Breast epithelium (tissue), 4 donors: Measurements from ENCODE around the gene OXCT2. TPM values are rescaled to one million over a fixed set of nuclear protein-coding genes. Genes with fewer than 3 reads are reported as not detected.

Experiments
- DNase-seq, 2 donors: peaks; one replicate each; pipeline ENCODE4 v3.0.0-alpha.2; 2019; ENCODE audit warnings: low spot score in 2 of 2
- H3K27ac ChIP-seq, 2 donors: fragments of 200-600 bp; sonication (generic) in 1 of 2; one replicate each; pipeline ENCODE4 v1.5.1; 2016 to 2019; ENCODE audit warnings: mild to moderate bottlenecking in 1 of 2
- H3K27me3 ChIP-seq, 2 donors: fragments of 200-600 bp; sonication (generic) in 1 of 2; one replicate each; pipeline versions ENCODE4 v1.5.1 to v1.6.0; 2017 to 2019; ENCODE audit warnings: control low read depth in 1 of 2, mild to moderate bottlenecking in 1 of 2
- H3K36me3 ChIP-seq: fragments of 200-600 bp; one replicate; pipeline ENCODE4 v1.5.1; 2019
- H3K4me1 ChIP-seq, 2 donors: fragments of 200-600 bp; sonication (generic); one replicate each; pipeline ENCODE4 v1.5.1; 2016 to 2019; ENCODE audit warnings: control low read depth in 1 of 2
- H3K4me3 ChIP-seq, 3 donors: fragments of 200-600 bp; sonication (generic); 1 replicate in 2 of 3; 2 replicates in 1 of 3; pipeline ENCODE4 v1.5.1; 2016 to 2019; ENCODE audit warnings: mild to moderate bottlenecking in 3 of 3, moderate library complexity in 2 of 3
- H3K9me3 ChIP-seq, 2 donors: fragments of 200-600 bp; sonication (generic) in 1 of 2; one replicate each; pipeline ENCODE4 v1.5.1; 2016 to 2019; ENCODE audit warnings: control low read depth in 1 of 2
- CTCF ChIP-seq, 3 donors: fragments of 450-650 bp; IDR thresholded peaks; one replicate each; pipeline ENCODE4 v1.5.1; 2016 to 2017; ENCODE audit warnings: antibody characterized with exemption in 3 of 3, mild to moderate bottlenecking in 3 of 3, moderate library complexity in 3 of 3
- POLR2A ChIP-seq: fragments of 450-650 bp; IDR thresholded peaks from one replicate; pipeline ENCODE4 v1.6.1; 2016; ENCODE audit warnings: antibody characterized with exemption, mild to moderate bottlenecking, moderate library complexity
- POLR2AphosphoS5 ChIP-seq, 3 donors: sonication (generic); formaldehyde crosslinking; IDR thresholded peaks; one replicate each; pipeline ENCODE4 v1.6.1; 2017; ENCODE audit warnings: antibody characterized with exemption in 3 of 3
- intact Hi-C: fragments of 100-400 bp; cut with DNase I; formaldehyde crosslinking; loops from one replicate; pipeline ENCODE4 v1.15.1; 2023; ENCODE audit warnings: low total_unique reads
- total RNA-seq, 3 donors: library from RNA; depleted of rRNA; stranded (reverse); fragments of >200 nt; gene quantifications; one replicate each; pipeline ENCODE4 v1.1.0, GENCODE V29; 2016

Gene OXCT2
- total RNA-seq, 3 donors from 2014 or later, result 0.32 to 0.66 TPM; not detected in 1

- H3K4me3 ChIP-seq, result no peak overlapping the region
- peaks cover 3% of the 10 kb centered on the region for H3K36me3 ChIP-seq
- intact Hi-C loops, result no loop called here
- no peak for TF ChIP-seq POLR2A
- peaks cover 4 to 7% of the 10 kb centered on the region in 2 donors for H3K4me1 ChIP-seq
- DNase-seq, result no peak
- peaks cover 0 to 10% of the 10 kb centered on the region in 2 donors for H3K27me3 ChIP-seq
- no peaks in the 10 kb centered on the region for H3K9me3 ChIP-seq
- H3K27ac ChIP-seq, result no peak overlapping the region
These were observed 33.5 kb downstream of the OXCT2 start for GRCh38 chr1:39737546-39738169.

- no peak for TF ChIP-seq CTCF (IDR thresholded peaks at IDR 0.05)
- no peak for TF ChIP-seq POLR2AphosphoS5 (IDR thresholded peaks at IDR 0.05)
- no peak for TF ChIP-seq POLR2A
- Histone ChIP-seq H3K27ac (no peak overlapping the region), H3K4me1 (peaks cover 4 to 7% of the 10 kb centered on the region in 2 donors), H3K9me3 (no peaks in the 10 kb centered on the region), H3K4me3 (no peak overlapping the region), H3K27me3 (peaks cover 0 to 14% of the 10 kb centered on the region in 2 donors), H3K36me3 (no peaks in the 10 kb centered on the region)
- DNase-seq, result no peak
- intact Hi-C loops, result no loop called here
These were observed 35.4 kb downstream of the OXCT2 start for GRCh38 chr1:39735731-39736130.

- Histone ChIP-seq H3K9me3 (no peaks in the 10 kb centered on the region), H3K27ac (no peak overlapping the region), H3K36me3 (no peaks in the 10 kb centered on the region), H3K27me3 (peaks cover 0 to 30% of the 10 kb centered on the region in 2 donors), H3K4me1 (no peaks in the 10 kb centered on the region), H3K4me3 (no peak overlapping the region)
- TF ChIP-seq POLR2AphosphoS5 (IDR thresholded peaks at IDR 0.05) (no peak), POLR2A (no peak), CTCF (IDR thresholded peaks at IDR 0.05) (no peak)
- intact Hi-C loops, result no loop called here
- DNase-seq, result no peak
These were observed 38.0 kb downstream of the OXCT2 start for GRCh38 chr1:39733161-39733560.

- DNase-seq, result no peak
- H3K4me1 ChIP-seq, result no peaks in the 10 kb centered on the region
- intact Hi-C loops, result no loop called here
- no peak overlapping the region for H3K4me3 ChIP-seq
- no peaks in the 10 kb centered on the region for H3K36me3 ChIP-seq
- no peak for TF ChIP-seq CTCF (IDR thresholded peaks at IDR 0.05)
- TF ChIP-seq POLR2A, result no peak
- no peak for TF ChIP-seq POLR2AphosphoS5 (IDR thresholded peaks at IDR 0.05)
- peaks cover 0 to 34% of the 10 kb centered on the region in 2 donors for H3K27me3 ChIP-seq
- H3K27ac ChIP-seq, result no peak overlapping the region
- no peaks in the 10 kb centered on the region for H3K9me3 ChIP-seq
These were observed 38.4 kb downstream of the OXCT2 start for GRCh38 chr1:39732730-39733129.

- Histone ChIP-seq H3K4me3 (no peak overlapping the region), H3K36me3 (no peaks in the 10 kb centered on the region), H3K9me3 (no peaks in the 10 kb centered on the region), H3K4me1 (no peaks in the 10 kb centered on the region), H3K27me3 (peaks cover 0 to 46% of the 10 kb centered on the region in 2 donors), H3K27ac (no peak overlapping the region)
- TF ChIP-seq POLR2A (no peak), CTCF (IDR thresholded peaks at IDR 0.05) (no peak), POLR2AphosphoS5 (IDR thresholded peaks at IDR 0.05) (no peak)
- intact Hi-C loops, result no loop called here
- no peak for DNase-seq
These were observed 41.3 kb downstream of the OXCT2 start for GRCh38 chr1:39729842-39730241.
